ENCODE measurements around the gene APEX1.

The APEX1 gene

DNA sequence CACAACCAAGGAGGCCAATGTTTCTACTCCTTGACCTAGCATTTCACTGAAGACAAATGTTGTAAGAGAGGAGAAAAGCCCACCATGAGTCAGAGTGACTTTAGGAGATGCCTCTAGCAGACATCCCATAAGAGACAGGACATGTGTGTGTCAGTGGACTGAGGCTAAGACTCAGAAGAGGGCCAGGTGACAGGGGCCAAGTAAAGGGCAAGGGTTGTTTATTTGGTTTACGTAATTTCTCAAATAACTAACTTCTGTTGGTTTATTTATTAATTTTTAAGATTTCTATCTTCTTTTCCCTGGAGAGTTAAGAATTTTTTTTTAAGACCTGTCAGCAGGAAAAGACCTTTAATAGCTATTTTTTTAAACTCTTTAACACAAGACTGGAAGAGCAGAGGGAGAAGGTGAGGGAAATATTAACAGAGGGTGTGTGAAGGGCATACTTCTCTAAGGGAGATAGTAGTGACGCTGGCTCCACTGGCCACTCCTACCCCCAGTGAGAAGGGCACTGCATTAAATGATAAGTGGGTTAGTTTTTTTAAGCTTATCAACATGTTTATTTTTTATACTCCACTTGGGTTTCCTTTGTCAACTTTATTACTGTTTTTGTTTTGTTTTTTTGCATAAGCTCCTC is 17.6 kb downstream of the APEX1 start:
- Histone ChIP-seq H3K27ac (ENCODE audit: low read depth, low read length) (no peak overlapping the region), H3K4me2 (ENCODE audit: low read length) (peak overlapping the region; percentile 86; the same call in 1 of the 2 replicates), H3K27me3 (ENCODE audit: control insufficient read depth, low read length) (no peaks in the 10 kb centered on the region), H3K36me3 (ENCODE audit: control insufficient read depth, low read length) (peaks cover 79% of the 10 kb centered on the region), H4K20me1 (ENCODE audit: control insufficient read depth, insufficient read depth, low read depth, low read length) (peaks cover 26% of the 10 kb centered on the region), H3K9me2 (replicated peaks; ENCODE audit: control insufficient read depth, low read length) (no peaks in the 10 kb centered on the region), H3K79me2 (ENCODE audit: control insufficient read depth, low read length) (peaks cover 58% of the 10 kb centered on the region), H3F3A (ENCODE audit: control insufficient read depth, insufficient read depth) (peaks cover 14% of the 10 kb centered on the region), H3K4me1 (ENCODE audit: control insufficient read depth, low read length) (peaks cover 48% of the 10 kb centered on the region), H3K9me3 (ENCODE audit: control insufficient read depth, insufficient read depth, low read length) (no peaks in the 10 kb centered on the region), H3K4me3 (ENCODE audit: low read length) (no peak overlapping the region)
- TF ChIP-seq, protein P1, sequence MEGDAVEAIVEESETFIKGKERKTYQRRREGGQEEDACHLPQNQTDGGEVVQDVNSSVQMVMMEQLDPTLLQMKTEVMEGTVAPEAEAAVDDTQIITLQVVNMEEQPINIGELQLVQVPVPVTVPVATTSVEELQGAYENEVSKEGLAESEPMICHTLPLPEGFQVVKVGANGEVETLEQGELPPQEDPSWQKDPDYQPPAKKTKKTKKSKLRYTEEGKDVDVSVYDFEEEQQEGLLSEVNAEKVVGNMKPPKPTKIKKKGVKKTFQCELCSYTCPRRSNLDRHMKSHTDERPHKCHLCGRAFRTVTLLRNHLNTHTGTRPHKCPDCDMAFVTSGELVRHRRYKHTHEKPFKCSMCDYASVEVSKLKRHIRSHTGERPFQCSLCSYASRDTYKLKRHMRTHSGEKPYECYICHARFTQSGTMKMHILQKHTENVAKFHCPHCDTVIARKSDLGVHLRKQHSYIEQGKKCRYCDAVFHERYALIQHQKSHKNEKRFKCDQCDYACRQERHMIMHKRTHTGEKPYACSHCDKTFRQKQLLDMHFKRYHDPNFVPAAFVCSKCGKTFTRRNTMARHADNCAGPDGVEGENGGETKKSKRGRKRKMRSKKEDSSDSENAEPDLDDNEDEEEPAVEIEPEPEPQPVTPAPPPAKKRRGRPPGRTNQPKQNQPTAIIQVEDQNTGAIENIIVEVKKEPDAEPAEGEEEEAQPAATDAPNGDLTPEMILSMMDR (IDR thresholded peaks at IDR 0.05; ENCODE audit: low read depth, low read length, poor library complexity, severe bottlenecking), result no peak
- TF ChIP-seq EZH2phosphoT487 (IDR thresholded peaks at IDR 0.05; ENCODE audit: borderline replicate concordance, low read length), result no peak

DNA sequence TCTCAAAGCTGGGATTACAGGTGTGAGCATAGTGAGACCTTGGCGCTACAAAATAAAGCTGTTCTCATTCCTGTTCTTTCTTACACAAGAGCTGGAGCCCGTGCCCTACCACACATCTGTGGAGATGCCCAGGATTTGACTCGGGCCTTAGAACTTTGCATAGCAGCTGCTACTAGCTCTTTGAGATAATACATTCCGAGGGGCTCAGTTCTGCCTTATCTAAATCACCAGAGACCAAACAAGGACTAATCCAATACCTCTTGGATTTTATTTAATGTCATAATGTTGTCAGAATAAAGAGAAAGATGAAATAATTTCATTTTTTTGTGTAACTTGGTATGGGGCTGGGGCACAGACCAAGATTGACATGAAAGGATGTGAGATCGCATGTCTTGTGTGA is 21.8 kb downstream of the APEX1 start:
- Histone ChIP-seq H3K27ac (ENCODE audit: low read depth, low read length) (peak overlapping the region; percentile 50), H3K79me2 (ENCODE audit: control insufficient read depth, low read length) (peaks cover 30% of the 10 kb centered on the region), H3K4me1 (ENCODE audit: control insufficient read depth, low read length) (peaks cover 36% of the 10 kb centered on the region), H3K9me2 (replicated peaks; ENCODE audit: control insufficient read depth, low read length) (no peaks in the 10 kb centered on the region), H3K9me3 (ENCODE audit: control insufficient read depth, insufficient read depth, low read length) (no peaks in the 10 kb centered on the region), H3K36me3 (ENCODE audit: control insufficient read depth, low read length) (peaks cover 80% of the 10 kb centered on the region), H4K20me1 (ENCODE audit: control insufficient read depth, insufficient read depth, low read depth, low read length) (peaks cover 18% of the 10 kb centered on the region), H3K4me3 (ENCODE audit: low read length) (peak overlapping the region; percentile 18; the same call in 1 of the 2 replicates), H3F3A (ENCODE audit: control insufficient read depth, insufficient read depth) (peaks cover 34% of the 10 kb centered on the region), H3K4me2 (ENCODE audit: low read length) (peak overlapping the region; percentile 49), H3K27me3 (ENCODE audit: control insufficient read depth, low read length) (no peaks in the 10 kb centered on the region)
- TF ChIP-seq EZH2phosphoT487 (IDR thresholded peaks at IDR 0.05; ENCODE audit: borderline replicate concordance, low read length), result no peak
- TF ChIP-seq, protein P1 (IDR thresholded peaks at IDR 0.05; ENCODE audit: low read depth, low read length, poor library complexity, severe bottlenecking), result no peak

DNA sequence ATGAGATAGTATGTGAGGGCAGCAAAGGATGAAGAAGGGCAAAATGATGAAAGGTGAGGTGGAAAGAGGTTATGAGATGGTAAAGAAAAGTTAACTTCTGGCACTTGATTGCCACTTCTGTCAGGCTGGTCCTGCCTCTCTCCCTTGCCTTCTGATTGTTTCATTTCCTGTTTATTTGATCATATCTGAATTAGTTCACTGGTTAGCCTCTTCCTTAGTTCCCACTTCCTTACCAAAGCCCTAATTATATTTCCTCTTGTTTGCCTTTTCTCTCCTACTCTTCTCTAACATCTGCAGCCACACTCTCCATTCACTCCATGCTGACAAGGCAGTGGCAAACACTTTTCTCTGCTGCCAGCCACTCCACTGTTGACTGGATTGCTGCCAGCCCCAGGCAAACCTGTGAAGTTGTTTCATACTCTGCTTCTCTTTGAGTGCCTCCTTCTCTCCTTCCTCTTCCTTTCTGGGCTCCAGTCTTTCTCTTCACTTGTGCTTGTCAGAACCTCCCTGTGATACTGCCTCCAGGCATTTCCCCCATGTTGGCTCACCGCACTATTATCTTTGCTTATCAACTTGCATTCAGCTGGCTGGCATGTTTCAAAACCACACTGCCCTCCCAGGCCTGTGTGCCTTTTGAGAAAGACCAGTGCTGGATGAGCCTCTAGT is 22.3 kb downstream of the APEX1 start:
- peak overlapping the region; percentile 50 for H3K27ac ChIP-seq (ENCODE audit: low read depth, low read length)
- peaks cover 34% of the 10 kb centered on the region for H3F3A ChIP-seq (ENCODE audit: control insufficient read depth, insufficient read depth)
- H3K9me2 ChIP-seq (replicated peaks; ENCODE audit: control insufficient read depth, low read length), result no peaks in the 10 kb centered on the region
- H3K4me3 ChIP-seq (ENCODE audit: low read length), result peak overlapping the region; percentile 18; the same call in 1 of the 2 replicates
- peaks cover 74% of the 10 kb centered on the region for H3K36me3 ChIP-seq (ENCODE audit: control insufficient read depth, low read length)
- peaks cover 31% of the 10 kb centered on the region for H3K4me1 ChIP-seq (ENCODE audit: control insufficient read depth, low read length)
- H3K79me2 ChIP-seq (ENCODE audit: control insufficient read depth, low read length), result peaks cover 24% of the 10 kb centered on the region
- H3K9me3 ChIP-seq (ENCODE audit: control insufficient read depth, insufficient read depth, low read length), result no peaks in the 10 kb centered on the region
- H4K20me1 ChIP-seq (ENCODE audit: control insufficient read depth, insufficient read depth, low read depth, low read length), result peaks cover 12% of the 10 kb centered on the region
- TF ChIP-seq, protein P1 (IDR thresholded peaks at IDR 0.05; ENCODE audit: low read depth, low read length, poor library complexity, severe bottlenecking), result no peak
- no peak for TF ChIP-seq EZH2phosphoT487 (IDR thresholded peaks at IDR 0.05; ENCODE audit: borderline replicate concordance, low read length)
- H3K4me2 ChIP-seq (ENCODE audit: low read length), result peak overlapping the region; percentile 49
- no peaks in the 10 kb centered on the region for H3K27me3 ChIP-seq (ENCODE audit: control insufficient read depth, low read length)
